Spleen (tissue), 7 donors: Measurements from ENCODE around the gene NARF.
A peak's percentile ranks its signal among the peaks of the same experiment; 100 is the strongest.

Source experiments
- CTCF ChIP-seq, 11 experiments: fragments of 200-600 bp in 7 of 11; fragments of 450-650 bp in 4 of 11; sonication (generic) in 4 of 11; IDR thresholded peaks in 8 of 11; conservative IDR thresholded peaks in 3 of 11; 1 replicate in 7 of 11; 2 replicates in 4 of 11; pipeline versions ENCODE4 v1.4.0 to v1.8.0; 2016 to 2021; ENCODE audit warnings: antibody characterized with exemption in 11 of 11, inconsistent platforms in 4 of 11, mild to moderate bottlenecking in 1 of 11
- POLR2A ChIP-seq, 3 donors: fragments of 450-650 bp; IDR thresholded peaks; one replicate each; pipeline ENCODE4 v1.5.1; 2017; ENCODE audit warnings: antibody characterized with exemption in 3 of 3, mild to moderate bottlenecking in 1 of 3
- donor health status: DM: no; HTN: no; CAD: no; lungs with moderate emphysema.
- donor health status: DM: no; HTN: no; CAD: no.
- donor health status: DM: no; HTN: no; CAD: no.

DNA sequence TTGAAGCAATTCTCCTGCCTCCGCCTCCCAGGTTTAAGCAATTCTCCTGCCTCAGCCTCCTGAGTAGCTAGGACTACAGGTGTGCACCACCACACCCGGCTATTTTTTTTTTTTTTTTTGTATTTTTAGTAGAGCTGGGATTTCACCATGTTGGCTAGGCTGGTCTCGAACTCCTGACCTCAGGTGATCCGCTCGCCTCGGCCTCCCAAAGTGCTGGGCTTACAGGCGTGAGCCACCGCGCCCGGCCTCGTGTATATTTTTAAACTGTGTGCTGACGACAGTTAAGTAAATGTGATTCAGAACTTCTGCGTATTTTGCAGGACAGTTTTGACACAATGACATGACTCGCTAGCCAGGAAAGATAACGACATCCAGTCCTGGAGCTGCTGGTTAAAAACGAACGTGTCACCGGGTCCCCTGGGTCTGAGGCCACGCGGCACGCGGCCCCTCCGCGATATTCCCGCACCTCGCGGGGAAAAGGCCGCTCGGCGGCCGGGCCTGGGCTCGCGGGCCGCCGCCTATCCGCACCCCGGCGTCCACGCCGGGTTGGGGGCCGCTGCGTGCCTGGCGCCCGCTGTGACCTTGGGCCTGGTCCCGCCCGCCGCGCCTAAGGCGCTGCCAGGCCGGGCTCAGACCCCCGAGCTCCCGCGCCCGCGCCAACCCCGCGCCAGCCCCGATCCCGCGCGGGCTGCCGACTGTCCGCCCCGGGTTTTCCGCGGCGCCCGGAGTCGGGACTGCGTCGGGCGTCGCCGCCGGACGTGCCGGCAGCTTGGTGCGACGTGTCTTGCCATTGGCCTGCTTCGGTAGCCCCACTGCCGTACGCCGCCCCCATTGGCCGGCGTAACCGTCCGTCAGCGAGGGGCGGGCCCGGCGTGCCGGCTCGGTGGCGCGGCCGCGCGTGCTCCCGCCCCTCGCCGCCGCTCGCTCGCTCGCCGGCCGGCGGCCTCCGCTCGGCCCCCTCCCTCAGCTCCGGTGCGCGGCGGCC, 60.6 kb downstream of the NARF start, which contains the start of gene FOXK2:
- TF ChIP-seq CTCF (IDR thresholded peaks at IDR 0.05 in 8 of 11, conservative IDR thresholded peaks at IDR 0.05 in 3 of 11) (peak in 3 of 11 experiments; percentile 7 to 21 (median 20)), POLR2A (IDR thresholded peaks at IDR 0.05) (peak in 1 of 3 donors; percentile 60)
